ENCODE results near the gene TSHZ1.

GRCh38 chr18:75200605-75201280, 9.9 kb upstream of the TSHZ1 start:
- TF ChIP-seq EP300 (IDR thresholded peaks at IDR 0.05; ENCODE audit: low read depth) (no peak), POLR2A (IDR thresholded peaks at IDR 0.05) (no peak), POLR2AphosphoS5 (IDR thresholded peaks at IDR 0.05) (no peak), CTCF (IDR thresholded peaks at IDR 0.05) (no peak)
